ENCODE data around the gene MACROD2.
A peak's percentile ranks its signal among the peaks of the same experiment; 100 is the strongest.
"Not testable (repeated sequence)": the region's sequence is repeated elsewhere in the genome, so short reads cannot be mapped to it uniquely, and the experiment has no call there.

The MACROD2 gene

DNA sequence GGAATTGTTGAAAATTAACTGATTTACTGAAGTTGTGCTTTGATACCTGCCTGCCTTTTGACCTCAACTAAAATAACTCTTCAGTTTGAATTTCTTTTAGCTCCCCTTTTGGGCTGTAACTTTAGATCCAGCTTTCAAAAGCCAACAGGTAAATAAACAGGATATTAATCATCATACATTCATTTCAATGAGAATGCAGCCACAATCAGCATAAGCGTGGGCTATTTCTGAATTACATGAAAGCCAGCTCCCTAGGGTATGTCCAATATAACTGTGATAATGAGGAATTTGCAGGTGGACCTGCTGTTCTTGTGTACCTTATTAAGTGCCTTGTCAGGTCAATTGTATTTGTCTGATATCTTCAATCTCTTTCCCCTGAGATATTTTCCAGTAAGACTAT is 1747.3 kb downstream of the MACROD2 start:
- DNase-seq, result no peak

DNA sequence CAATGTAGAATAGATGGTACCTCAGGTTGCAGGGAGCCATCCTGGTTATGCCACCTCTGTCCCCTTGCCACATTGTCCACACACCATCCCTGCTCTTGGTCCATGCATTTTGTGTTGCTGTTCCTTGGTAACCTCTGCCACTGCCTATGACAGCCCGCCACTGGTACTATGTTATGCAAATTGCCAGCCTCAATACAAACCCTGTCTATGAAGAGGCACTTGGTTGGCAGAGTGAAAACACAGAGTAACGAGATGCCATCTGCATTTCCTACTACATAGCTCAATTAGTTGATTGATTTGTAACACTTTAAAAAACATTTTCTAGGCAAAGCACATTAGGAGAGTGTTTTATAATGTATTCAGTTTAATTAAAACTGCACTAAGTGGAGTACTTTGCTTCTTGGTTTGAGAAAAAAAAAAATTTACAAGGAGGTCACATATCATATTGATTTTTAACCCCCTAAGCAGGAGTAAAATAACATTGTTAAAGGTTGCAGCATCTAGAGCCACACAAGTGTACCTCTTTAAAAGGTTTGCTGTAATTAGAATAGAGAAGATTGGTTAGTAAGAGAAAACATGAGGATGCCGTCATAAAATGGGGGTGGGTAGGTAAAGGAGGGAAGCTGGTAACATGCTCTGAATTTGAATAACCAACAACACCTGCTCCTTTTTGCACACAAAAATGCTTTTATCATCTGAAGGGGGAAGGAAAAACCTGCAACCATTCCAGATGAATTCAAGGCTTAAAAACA is 1760.9 kb downstream of the MACROD2 start:
- DNase-seq, result peak; percentile 14

DNA sequence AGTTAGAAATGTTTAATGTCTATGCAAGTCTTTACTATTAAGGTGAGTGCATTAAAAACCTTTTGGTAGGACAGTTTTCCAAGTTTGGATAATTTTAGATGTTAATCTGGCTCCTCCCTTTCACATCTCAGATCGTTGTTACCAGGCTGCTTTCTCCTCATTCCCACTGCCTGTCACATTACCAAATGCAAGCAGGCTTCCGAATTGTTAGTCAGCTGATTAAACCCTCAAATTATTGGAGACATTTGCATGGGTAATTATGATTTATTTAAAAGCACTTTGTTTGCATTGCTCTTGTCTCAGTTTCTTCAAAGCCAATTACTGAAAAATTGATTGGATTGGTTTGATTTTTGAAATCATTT is 1761.4 kb downstream of the MACROD2 start:
- no peak for DNase-seq

DNA sequence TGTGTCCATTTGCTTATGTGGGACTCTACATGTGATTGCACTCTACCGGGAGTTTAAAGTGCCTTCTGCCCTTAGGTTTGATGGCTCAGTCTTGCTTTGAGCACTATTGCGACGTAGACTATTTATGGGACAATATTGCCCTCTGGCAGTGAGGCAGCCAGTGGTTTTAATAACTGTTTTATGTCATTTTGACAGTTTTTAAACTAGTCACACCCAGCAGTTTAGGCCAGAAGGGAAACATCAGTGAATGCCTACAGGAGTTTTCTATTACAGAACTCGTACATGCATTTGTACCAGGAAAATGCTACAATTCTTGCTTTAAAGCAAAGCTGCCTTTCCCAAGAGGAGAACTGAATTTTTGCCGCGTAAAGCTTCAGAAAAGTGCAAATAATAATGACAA is 1764.3 kb downstream of the MACROD2 start:
- peak; percentile 35 for DNase-seq

DNA sequence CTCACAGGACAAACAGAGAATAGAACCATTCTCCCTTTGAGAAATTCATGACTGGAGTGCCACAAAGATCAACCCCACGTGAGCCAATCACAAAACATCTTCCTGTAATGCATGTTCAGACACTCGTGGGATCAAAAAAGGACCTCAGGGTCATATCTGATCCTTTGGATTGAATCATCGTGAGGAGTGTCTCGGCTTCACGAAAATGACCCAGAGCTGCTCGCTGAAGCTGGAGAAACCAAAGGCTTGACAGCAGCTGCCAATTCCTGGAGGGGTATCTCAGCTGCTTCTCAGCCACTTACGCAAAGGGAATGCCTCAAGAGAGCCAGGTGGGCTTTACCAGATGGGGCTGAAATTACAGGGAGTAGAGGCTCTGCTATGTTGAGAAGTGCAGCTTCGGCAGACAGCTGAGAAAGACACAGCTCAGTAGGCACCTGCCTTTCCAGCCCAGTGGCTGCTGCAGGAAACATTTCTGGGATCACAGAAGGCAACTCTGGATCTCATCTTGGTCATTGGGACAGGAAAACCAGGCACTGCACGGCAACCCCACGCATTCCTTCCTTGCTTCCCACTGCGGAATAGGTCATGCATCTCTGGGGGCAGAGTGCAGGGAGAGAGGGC is 1764.8 kb downstream of the MACROD2 start:
- DNase-seq, result no peak

DNA sequence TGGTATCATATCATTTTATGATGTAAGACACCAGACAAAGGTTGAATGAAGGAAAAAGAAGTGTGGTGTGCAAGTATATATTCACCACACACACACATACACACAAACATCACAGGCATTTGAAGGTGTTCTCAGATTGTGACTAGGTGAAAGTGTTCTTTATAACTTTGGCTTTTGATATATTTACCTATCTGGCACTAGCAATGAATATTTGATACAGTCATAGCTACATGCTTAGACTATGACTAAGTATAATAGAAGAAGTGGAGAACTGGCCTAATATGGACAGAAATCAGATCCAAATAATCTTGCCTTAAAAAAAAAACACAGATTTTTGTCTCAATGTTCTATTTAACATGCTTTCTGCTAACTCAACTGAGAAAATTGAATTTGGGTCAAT is 1768.0 kb downstream of the MACROD2 start:
- no peak for DNase-seq

DNA sequence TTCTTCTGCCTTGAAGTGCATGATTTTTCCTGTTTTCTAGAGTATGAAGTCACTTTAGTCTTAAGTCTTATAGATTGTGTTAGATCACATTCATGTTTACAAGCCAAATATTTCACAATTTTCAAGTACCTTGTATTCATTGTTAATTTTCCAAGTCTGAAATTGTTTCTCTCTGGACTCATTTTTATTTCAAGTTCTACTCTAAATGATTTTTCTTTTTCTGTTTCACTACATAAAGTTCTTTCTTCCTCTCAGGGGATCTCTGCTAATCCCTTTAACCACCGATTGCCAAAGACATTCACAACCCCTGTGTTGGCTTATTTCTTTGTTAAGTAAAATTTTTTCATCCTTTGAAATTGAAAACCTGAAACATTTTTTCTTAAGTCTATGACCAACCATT is 1772.3 kb downstream of the MACROD2 start:
- DNase-seq, result no peak

DNA sequence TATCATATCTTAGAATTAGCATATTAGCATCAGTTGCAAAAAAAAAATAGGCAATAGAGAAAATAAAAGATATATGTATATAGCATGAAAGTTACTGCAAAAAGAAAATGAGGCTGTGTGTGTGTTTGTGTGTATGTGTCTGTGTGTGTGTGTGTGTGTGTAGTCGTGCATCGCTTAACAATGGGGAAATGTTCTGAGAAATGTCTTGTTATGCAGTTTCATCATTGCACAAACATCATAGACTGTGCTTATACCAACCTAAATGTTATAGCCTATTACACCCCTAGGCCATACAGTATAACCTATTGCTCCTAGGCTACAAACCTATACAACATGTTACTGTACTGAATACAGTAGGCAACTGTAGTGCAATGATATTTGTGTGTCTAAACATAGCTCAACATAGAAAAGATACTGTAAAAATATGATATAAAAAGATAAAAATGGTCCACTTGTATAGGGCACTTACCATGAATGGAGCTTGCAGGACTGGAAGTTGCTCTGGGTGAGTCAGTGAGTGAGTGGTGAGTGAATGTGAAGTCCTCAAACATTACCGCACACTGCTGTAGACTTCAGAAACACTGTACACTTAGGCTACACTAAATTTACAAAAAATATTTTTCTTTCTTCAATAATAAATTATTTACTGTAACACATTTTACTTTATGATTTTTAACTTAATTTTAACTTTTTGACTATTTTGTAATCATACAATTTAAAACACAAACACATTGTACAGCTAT is 1772.9 kb downstream of the MACROD2 start:
- DNase-seq, result no peak

DNA sequence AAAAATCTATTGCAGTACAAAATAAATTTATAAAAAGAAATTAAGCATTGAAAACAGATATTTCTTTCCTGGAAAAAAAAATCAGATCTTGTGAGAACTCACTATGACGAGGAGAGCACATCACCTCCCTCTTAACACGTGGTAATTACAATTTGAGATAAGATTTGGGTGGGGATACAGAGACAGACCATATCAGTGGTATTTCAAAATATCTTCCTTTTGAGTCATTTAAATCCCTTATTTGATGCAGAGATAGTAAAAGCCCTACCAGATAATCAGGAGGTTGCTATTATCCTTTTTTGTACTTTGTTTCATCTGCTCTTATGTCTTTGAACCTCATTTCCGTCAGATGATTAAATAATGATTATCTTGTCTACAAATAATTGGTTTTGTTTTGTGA is 1777.5 kb downstream of the MACROD2 start:
- DNase-seq, result no peak

DNA sequence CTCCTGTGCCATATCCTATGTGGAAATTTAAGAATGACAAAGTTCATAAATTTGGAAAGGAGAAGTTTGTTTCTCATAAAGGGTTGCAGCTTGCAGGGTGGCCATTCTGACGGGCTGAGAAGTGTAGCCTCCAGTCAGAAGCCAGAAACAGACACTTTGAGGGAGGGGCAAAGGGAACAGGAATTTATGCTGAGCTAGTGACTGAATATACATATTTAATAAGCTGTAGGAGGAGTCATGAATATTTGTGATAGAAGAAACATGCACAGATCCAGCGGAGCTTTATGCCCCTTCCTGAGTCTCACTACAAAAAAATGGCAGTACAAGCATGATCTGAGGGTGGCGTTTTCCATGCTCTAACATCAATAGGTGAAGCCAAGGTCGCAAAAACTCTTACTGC is 1779.6 kb downstream of the MACROD2 start:
- no peak for DNase-seq

DNA sequence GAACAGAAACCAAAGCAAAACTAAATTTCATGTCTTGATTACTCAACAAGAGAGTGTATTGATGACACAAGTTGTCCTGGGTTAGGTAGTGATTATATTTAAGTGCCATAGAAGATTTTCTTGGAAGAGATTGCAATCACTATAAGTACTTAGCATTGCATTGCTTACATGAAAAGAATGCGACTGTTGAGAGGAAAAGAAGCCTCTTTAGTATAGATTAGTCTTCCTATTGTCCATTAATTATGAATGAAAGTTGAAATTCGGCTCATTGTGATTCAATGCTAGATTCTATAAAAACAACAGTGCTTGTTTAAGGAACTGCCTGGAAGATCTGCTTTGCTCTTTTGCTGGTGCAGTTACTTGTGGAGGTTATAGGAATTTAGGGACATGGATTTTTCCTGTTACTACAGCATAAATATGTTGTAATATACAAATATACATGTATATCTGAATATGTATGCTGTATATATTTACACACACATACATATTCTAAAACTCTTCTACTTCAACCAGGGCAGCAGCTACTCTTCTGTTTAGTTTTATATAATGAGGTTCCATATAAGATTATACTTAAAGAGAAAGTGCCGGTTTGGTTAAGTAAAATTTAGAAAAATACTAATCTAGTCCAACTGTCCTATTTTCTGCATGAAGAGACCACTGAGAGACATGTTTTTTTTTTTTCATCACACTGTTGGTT is 1781.6 kb downstream of the MACROD2 start:
- no peak for DNase-seq

DNA sequence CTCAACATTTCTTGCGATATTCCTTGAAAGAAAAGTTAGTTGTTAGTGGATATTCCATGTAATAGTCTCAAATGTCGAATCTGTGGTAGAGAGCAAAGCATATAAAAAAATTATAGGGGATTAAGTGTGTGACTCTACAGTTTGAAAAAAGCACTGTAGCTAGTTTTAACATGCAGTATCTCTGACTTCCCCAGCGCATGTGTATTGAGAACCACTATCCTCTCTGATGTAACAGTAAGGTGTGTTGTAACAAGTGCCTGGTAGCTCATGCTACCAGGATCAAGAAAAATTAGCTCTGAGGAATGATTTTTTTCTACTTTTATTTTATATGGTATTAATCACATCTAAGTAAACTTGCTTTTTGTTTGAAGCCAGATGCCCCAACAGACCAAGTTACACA is 1788.7 kb downstream of the MACROD2 start:
- DNase-seq, result no peak

DNA sequence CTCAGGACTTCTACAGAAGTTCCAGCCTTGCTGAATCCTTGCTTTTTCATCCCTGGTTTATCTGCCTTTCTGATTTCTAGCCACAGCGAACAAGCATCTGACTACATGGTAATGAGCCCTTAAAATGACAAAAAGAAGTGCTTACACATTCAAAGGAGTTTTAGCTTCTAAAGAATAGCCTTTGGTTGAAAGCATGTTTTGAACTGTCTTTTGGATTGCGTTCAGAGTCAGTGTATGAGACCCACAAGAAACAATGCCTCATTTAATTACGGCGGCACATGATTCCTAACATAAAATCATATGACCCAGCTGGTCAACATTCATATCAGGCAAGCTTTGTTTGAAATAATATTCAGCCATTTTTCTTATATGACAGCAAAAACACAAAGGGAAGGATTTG is 1793.8 kb downstream of the MACROD2 start:
- DNase-seq, result peak; percentile 72

DNA sequence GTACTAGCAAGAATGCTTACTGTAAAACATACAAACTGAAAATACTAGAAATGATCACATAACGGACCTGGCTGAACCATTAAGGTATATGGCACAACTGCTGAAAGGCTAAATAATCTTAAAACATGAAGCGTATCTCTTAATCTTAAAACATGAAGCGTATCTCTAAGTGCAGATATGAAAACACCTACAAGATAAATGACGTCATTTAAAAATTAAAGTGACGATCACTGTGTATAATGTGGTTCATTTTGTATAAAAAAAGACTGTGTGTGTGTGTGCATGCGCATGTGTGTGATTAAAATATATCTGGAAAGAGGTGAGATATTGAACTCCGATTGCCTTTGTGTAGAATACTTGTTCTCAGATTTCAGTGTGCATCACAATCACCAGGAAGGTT is 1797.5 kb downstream of the MACROD2 start:
- no peak for DNase-seq

DNA sequence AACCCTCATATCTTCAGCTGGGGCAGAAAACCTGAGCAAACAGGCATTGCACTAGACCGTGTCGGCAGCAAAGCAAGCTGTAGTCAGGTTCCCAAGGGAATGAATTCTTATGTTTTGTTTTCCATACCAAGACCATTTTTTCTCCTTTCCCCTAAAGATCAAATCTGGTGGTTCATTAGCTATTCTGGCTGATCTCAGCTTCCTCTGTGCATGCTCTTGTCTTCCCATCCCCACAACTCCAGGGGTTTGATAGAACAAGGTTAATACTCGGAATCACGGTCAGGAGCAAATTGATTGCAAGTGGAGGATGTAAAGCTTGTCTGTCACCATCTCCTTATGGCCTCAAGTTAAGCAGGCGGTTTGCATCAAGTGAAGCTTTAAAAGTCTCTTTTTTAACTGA is 1799.1 kb downstream of the MACROD2 start:
- DNase-seq, result no peak

DNA sequence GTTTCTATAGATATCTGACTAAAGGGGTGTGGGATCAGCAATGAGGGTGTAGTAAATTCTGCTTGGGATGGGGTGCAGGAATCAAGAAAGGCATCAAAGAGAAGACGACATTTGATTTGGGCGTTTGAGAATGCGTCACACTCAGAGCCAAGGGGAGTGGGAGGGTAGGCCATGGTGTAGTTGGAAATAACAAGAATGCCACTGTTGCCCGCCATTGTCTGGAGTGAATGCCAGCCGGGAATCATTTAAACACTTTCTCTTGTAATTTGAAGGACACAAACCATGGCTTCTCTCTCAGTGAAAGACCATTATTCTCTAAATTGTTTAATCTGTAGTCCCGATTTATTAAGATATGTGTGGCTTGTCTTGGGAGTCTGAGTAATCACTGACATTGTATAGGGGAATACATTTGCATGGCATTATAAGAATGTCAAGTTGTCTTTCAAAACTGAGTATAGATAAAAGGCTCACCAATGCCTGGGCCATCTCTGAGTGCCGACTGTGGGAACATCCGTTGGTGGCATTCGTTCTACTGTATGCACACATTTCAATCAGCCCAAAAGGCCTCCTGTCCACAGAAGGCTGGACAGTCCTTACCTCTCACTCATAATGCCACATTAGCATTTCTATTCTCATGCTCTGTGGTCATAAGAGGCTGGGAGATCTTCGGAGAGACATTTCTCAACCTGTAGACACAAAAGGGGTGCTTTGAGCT is 1800.1 kb downstream of the MACROD2 start:
- DNase-seq, result no peak

DNA sequence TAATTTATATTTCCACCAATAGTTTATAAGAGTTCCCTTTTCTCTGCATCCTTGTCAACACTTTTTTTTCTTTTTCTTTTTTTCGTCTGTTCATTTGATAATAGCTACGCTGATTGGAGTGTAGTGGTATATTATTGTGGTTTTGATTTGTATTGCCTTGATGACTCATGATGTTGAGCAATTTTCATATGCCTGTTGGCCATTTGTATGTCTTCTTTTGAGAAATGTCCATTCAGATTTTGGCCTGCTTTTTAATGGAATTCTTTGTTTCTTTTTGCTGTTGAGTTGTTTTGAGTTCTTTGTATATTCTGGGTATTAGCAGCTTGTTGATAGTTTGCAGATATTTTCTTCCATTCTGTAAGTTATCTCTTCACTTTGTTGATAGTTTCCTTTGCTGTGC is 1804.6 kb downstream of the MACROD2 start:
- no peak for DNase-seq

DNA sequence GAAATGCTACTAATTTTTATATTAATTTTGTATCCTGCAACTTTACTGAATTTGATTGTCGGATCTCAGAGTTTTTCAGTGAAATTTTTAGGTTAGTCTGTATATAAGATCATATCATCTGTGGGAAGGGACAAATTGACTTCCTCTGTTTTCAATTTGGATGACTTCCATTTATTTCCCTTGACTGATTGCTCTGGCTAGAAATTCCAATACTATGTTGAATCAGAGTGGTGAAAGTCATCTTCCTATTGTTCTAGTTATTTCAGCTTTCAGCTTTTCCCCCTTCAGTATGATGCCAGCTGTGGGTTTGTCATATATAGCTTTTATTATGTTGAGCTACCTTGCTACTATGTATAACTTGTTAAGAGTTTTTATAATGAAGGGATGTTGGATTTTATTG is 1806.7 kb downstream of the MACROD2 start:
- no peak for DNase-seq

DNA sequence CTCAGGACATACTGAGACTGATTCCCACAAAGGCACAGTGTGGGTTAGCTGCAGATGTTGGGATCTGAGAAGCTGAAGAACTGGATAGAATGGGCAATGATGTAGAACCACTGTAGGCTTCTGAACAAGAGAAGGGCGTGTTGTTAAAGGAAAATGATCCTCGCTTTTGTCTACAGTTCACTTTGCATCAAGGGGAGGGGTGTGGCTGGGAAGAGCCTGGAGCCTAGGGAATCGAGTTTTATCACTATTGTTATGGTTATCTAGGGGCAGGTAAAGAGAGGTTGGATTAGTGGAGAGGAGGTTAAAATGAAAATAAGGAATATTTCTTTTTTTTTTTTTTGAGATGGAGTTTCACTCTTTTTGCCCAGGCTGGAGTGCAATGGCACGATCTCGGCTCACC is 1809.8 kb downstream of the MACROD2 start:
- no peak for DNase-seq

DNA sequence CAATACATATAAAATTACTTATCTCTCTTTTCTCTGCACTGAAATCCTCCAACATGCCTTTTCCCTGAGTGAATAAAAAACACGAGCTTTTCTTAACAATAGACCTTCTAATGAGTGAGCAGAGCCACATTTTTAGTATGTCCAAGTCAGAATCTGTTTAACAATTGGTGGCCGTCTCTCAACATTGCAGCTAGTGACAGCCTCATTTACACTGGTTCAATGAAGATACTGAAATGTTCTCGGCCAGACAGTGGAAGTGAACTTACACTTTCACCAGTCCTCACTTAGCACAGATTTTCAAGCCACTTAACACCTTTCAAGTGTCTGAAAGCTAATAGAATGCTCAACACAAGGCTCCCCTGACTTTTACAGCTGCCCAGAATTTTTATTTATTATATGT is 1810.8 kb downstream of the MACROD2 start:
- no peak for DNase-seq

DNA sequence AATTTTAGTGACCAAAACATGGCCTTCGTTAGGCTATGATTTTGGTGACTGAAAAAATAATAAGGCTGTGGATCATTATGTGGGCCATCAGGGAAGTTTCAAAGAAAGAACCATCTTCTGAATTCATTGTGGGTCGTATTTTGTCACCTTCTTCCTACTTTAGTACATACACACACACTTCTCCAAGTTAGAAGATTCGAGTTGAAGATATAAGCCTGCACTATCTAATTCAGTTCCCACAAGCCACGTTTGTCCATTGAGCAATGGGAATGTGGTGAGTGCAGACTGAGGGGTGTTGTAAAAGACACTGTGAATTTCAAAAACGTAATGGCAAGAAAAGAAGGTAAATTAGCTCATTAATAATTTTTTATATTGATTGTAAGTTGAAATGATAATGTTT is 1812.0 kb downstream of the MACROD2 start:
- no peak for DNase-seq

DNA sequence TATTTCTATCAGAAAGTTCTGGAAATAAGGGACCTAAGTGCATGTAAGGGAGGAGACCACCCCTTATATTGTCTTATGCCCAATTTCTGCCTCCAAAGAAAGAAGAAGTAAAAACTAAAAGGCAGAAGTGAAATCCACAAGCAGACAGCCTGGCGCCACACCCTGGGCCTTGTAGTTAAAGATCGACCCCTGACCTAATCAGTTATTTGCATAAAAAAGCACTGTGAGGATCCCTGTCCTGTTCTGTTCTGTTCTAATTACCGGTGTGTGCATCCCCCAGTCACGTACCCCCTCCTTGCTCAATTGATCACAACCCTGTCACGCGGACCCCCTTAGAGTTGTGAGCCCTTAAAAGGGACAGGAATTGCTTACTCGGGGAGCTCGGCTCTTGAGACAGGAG is 1812.5 kb downstream of the MACROD2 start:
- not testable (repeated sequence) for DNase-seq

DNA sequence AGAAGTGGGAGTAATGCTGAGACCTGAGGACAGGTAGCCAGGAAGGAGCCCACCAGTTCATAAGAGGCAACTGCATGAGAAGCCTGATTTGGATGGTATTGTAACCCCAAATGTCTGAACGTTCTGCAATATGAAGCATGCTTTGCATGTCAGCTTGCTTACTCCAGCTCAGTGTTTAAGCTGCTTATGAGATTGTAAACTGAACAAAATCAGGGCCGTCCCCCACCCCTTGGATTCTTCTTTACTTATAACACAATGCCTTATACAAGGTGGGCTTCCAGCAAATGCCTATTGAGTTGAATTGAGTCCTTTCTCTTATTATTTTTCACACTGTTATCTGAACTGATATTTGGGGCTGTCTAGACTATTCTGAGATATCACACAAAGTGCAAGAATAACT is 1816.6 kb downstream of the MACROD2 start:
- no peak for DNase-seq

Measured in midbrain (tissue), 1 donor.